GM21717 (cell line): ENCODE data around the gene ENOX2.
"Not testable (repeated sequence)": the region's sequence is repeated elsewhere in the genome, so short reads cannot be mapped to it uniquely, and the experiment has no call there.

Experiments
- ATAC-seq: cut with Tn5 transposase; IDR thresholded peaks from one replicate; pipeline ENCODE4 v1.9.1; 2021; ENCODE audit warnings: mild to moderate bottlenecking, moderate library complexity; ENCODE audit not compliant: unreplicated experiment

The ENOX2 gene

GRCh38 chrX:130714135-130714534 lies 188.9 kb downstream of the ENOX2 start:
- no peak for ATAC-seq

- not testable (repeated sequence) for ATAC-seq
Measured at GRCh38 chrX:130709178-130709577, 193.8 kb downstream of the ENOX2 start.

- no peak for ATAC-seq
Measured at GRCh38 chrX:130705591-130705990, 197.4 kb downstream of the ENOX2 start.

GRCh38 chrX:130704053-130705038 lies 198.7 kb downstream of the ENOX2 start:
- no peak for ATAC-seq

GRCh38 chrX:130702867-130703707 lies 199.9 kb downstream of the ENOX2 start:
- no peak for ATAC-seq

GRCh38 chrX:130700629-130701028 lies 202.4 kb downstream of the ENOX2 start:
- ATAC-seq, result no peak

GRCh38 chrX:130699618-130700017 lies 203.4 kb downstream of the ENOX2 start:
- ATAC-seq, result no peak

GRCh38 chrX:130696542-130696941 lies 206.5 kb downstream of the ENOX2 start:
- ATAC-seq, result no peak

GRCh38 chrX:130695931-130696330 lies 207.1 kb downstream of the ENOX2 start:
- ATAC-seq, result no peak

- ATAC-seq, result no peak
Measured at GRCh38 chrX:130694983-130695382, 208.0 kb downstream of the ENOX2 start.

- ATAC-seq, result no peak
Measured at GRCh38 chrX:130691576-130691975, 211.4 kb downstream of the ENOX2 start.

- no peak for ATAC-seq
Measured at GRCh38 chrX:130688360-130688759, 214.6 kb downstream of the ENOX2 start.

GRCh38 chrX:130682990-130683389 lies 220.0 kb downstream of the ENOX2 start:
- no peak for ATAC-seq

- no peak for ATAC-seq
Measured at GRCh38 chrX:130680164-130681035, 222.6 kb downstream of the ENOX2 start.

- ATAC-seq, result no peak
Measured at GRCh38 chrX:130676861-130677260, 226.1 kb downstream of the ENOX2 start.

GRCh38 chrX:130672214-130672613 lies 230.8 kb downstream of the ENOX2 start:
- ATAC-seq, result no peak

- ATAC-seq, result no peak
Measured at GRCh38 chrX:130669233-130669632, 233.8 kb downstream of the ENOX2 start.

- no peak for ATAC-seq
Measured at GRCh38 chrX:130665263-130665662, 237.7 kb downstream of the ENOX2 start.

GRCh38 chrX:130658310-130658709 lies 244.7 kb downstream of the ENOX2 start:
- no peak for ATAC-seq

GRCh38 chrX:130654409-130654950 lies 248.5 kb downstream of the ENOX2 start:
- ATAC-seq, result no peak
